GM19395 (cell line): ENCODE data around the gene PCBP4.

Experiments used
- ATAC-seq: cut with Tn5 transposase; IDR thresholded peaks from one replicate; pipeline ENCODE4 v1.9.1; 2021; ENCODE audit warnings: mild to moderate bottlenecking, moderate library complexity; ENCODE audit not compliant: unreplicated experiment

Gene PCBP4

GRCh38 chr3:51967384-51968169 is at the start of gene PCBP4:
Gene PCBP4, minus strand, starts transcription at chr3:51967454. Its CDS starts 6,214 bp downstream, at chr3:51961240.
- ATAC-seq, result peak; percentile 59

DNA sequence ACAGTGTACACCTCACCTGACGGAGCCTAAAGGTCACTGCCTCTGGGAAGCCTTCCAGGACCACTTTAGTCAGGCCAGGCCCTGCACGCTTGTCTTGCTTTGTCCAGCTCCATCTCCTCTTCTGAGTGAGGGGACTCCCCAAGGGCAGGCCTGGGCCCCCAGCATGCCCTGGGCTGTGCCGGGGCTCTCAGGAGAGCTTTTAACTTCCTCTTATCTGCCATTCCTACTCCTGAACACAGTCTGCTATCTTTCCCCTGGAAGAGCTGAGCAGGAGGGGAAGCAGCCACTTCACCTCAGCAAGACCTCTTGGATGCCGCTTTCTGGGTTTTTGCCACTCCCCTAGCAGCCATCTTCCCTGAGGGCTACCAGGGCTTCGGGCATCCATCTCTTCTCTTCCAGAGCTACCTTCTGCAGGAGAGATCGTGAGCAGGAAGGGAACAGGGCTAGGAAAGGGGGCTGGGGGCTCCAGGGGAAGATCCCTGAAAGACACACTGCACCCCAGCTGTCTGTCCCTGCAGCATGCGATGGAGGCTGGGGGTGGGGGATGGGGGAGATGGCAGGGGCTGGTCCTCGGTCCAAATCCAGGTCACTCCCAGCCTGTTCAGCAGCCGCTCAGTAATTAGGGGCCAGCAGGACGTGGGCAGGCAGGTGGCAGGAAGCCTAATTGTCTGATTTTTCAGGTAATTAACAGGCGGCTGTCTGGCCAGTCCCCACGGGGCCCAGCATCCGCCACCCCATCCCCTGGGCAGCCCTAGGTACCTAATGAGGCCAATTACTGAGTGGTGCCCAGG is 48.4 kb upstream of the PCBP4 start:
- ATAC-seq, result no peak

DNA sequence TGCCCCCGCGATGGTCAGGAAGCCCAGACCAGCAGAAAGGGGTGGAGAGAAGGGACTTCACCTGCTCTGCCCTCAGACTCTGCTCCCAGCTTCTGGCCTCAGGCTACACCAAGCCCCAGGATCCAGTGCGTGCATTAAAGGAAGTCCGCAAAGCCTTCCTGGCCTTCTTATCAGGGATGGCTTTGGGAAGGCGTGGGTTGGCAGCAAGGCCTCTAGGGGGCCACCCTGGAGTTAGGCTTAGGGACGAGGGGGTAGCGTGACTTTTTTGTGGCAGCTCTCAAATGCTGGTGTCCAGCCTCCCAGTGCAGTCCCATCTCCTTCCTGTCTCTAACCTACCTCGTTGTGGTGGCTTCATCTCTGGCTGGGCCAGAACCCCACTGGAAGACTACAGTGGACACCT is 47.4 kb upstream of the PCBP4 start:
- no peak for ATAC-seq

- ATAC-seq, result no peak
Measured at GRCh38 chr3:52013802-52014598, 46.7 kb upstream of the PCBP4 start.

GRCh38 chr3:52012699-52013098 is 45.4 kb upstream of the PCBP4 start:
- no peak for ATAC-seq

GRCh38 chr3:52010431-52010830 is 43.2 kb upstream of the PCBP4 start:
- ATAC-seq, result no peak

DNA sequence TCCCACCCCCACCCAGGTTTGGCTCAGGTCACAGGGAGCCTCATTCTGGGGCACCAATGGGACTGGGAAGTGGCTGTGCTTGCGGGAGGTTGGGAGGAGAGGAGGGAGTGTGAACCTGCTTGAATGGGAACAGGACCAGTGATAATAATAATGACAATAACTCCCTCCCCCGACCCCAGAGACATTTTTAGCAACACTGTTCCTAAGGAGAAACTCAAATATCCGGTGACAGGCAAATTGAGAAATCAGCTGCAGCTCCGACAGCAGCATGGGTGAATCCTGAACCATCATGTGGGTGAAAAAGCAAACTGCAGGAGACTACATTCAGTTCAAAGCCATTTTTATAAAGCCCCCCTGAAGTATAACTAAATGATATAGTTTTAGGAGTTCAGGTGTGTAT is 40.0 kb upstream of the PCBP4 start:
- ATAC-seq, result no peak

- no peak for ATAC-seq
Measured at GRCh38 chr3:52006820-52007133, 39.5 kb upstream of the PCBP4 start.

DNA sequence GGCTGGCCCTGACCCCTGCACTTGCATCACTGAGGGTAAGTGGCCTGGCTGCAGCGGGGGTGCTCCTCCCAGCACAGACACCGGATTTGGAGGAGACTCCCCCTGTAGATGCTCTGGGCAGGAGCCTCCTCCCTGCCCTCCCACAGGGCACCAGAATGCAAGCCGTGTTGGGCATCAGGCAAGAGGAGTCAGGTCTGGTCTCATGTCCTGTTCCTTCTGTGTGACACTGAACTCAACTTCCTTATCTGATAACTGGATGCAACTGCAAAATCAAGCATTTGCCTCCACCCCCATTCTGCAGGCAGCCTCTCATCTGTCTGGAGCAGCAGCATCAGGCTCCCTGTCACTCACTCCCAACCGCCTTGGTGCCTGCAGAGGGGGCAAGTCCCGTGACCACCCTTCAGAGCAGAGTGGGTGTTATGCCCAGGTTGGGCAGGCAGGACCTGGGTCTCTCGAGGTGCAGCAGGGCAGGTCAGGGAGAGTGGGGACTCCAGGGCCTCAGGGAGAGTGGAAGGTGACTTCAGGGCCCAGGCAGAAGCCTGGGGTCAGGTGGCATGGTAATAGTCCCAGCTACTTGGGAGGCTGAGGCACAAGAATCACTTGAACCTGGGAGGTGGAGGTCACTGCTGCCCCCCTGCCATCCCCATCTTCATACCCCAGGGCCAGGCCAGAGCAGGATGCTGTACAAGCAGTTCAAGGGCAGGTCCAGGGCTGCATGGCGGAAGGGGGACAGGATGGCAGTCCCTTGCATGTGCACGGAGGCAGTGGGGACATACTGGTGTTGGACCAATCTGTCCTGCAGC is 39.0 kb upstream of the PCBP4 start:
- ATAC-seq, result no peak

DNA sequence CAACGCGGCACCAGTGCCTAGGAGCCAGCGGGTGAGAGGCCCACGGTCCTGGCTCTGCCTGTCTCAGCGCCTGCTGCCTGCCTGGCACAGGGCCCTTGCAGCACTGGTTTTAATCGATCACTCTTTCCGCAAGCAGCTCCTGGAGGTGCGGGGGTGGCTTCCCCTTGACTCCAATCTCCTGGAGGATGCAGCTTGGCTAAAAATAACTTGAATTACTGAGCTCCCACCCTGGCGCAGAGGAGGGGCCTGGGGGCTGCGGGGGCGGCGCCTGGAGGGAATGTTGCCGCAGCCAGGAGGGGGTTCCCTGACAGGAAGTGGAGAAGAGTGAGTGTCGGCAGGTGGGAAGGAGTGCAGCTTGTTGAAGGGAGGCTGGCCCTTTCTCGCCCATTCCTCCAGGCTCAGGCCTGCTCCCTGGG is 38.3 kb upstream of the PCBP4 start:
- no peak for ATAC-seq

DNA sequence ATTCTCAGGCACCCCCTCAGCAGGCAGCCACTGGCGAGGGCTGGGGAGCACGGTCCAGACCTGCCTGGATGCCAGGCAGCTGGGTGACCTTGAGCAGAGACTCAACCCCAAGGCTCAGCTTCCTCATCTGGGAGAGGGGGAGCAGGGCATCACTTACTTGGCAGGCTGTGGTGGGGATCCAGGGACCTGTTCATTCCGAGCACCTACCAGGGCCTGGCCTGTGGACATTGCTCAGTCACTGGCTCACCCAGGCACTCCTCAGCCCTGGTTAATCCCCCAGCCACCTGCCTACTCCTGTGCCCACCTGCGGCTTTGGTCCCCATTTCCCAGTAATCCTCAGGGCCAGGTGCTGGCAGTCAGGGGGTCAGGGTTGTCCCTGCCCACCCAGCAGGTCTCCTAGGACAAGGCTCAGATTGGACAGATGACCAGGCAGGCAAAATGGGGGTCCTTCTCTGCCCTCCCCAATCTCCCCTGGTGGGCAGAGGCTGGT is 37.7 kb upstream of the PCBP4 start:
- ATAC-seq, result no peak

GRCh38 chr3:52004163-52004787 is 37.0 kb upstream of the PCBP4 start:
- no peak for ATAC-seq

- no peak for ATAC-seq
Measured at GRCh38 chr3:52002748-52003147, 35.5 kb upstream of the PCBP4 start.

- peak; percentile 79 for ATAC-seq
Measured at GRCh38 chr3:52001443-52001974, 34.3 kb upstream of the PCBP4 start.

DNA sequence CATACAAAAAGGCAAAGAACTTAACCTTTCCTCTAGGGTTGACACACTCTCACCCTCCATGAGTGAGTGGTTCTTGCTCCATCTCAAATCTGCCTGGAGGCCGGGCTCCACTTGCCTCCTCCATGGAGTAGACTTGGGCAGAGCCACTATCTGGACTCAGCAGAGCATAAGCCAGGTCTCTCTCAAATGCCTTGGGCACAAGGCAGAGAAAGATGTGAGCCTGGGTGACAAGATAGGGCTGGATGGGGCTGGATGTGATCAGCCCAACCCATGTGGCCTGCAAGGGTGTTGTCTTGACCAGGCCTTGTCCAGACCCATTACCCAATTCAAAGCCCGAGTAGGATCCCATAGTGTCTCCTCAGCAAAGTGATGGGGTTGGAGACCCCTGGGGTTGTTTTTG is 32.6 kb upstream of the PCBP4 start:
- ATAC-seq, result no peak

GRCh38 chr3:51998774-51999173 is 31.5 kb upstream of the PCBP4 start:
- ATAC-seq, result no peak

- ATAC-seq, result no peak
Measured at GRCh38 chr3:51997935-51998596, 30.8 kb upstream of the PCBP4 start.

DNA sequence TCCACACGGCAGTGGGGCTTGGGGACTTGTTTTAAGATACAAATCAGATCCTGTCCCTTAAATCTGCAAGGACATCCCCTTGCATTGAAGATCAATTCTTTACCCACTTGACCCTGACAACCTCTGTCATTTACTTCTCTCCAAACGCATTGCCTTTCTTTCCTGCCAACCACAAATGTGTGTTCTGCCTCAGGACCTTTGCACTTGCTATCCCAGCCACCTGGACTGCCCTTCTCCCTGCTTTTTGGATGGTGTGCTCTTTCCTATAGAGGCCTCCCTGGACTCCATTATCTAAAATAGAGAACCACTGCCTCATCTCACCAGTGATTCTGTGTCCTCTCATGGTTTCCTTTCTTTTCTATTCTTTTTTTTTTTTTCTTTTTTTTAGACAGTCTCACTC is 29.9 kb upstream of the PCBP4 start:
- ATAC-seq, result no peak
